Neuron (in vitro differentiated cells): ENCODE results near the gene KCNIP2.

ENCODE experiments used
- H2AFZ ChIP-seq: one replicate; pipeline ENCODE4 v1.6.1; 2013; ENCODE audit warnings: low read depth, mild to moderate bottlenecking, inconsistent platforms, low read length, moderate library complexity
- H3K27me3 ChIP-seq: one replicate; pipeline ENCODE4 v1.6.1; 2013; ENCODE audit warnings: low read length; ENCODE audit not compliant: insufficient read depth
- H3K36me3 ChIP-seq: one replicate; pipeline ENCODE4 v1.6.1; 2013; ENCODE audit warnings: low read length; ENCODE audit not compliant: insufficient read depth
- H3K4me1 ChIP-seq: one replicate; pipeline ENCODE4 v1.6.1; 2013; ENCODE audit warnings: low read length; ENCODE audit not compliant: insufficient read depth
- H3K4me3 ChIP-seq: 2 replicates; pipeline ENCODE4 v1.5.1; 2013; ENCODE audit warnings: mild to moderate bottlenecking, low read length, moderate library complexity
- H3K9me3 ChIP-seq: one replicate; pipeline ENCODE4 v1.6.1; 2013; ENCODE audit warnings: low read length

KCNIP2 gene

GRCh38 chr10:101840741-101841453 is 2.7 kb downstream of the KCNIP2 start:
- no peaks in the 10 kb centered on the region for H3K9me3 ChIP-seq
- H3K36me3 ChIP-seq, result peaks cover 3% of the 10 kb centered on the region
- no peaks in the 10 kb centered on the region for H3K27me3 ChIP-seq
- H3K4me1 ChIP-seq, result peaks cover 21% of the 10 kb centered on the region
- H3K4me3 ChIP-seq, result peak overlapping the region; percentile 16
- no peak overlapping the region for H2AFZ ChIP-seq

- Histone ChIP-seq H3K4me1 (peaks cover 24% of the 10 kb centered on the region), H3K4me3 (peak overlapping the region; percentile 36), H3K36me3 (no peaks in the 10 kb centered on the region), H3K27me3 (no peaks in the 10 kb centered on the region), H3K9me3 (no peaks in the 10 kb centered on the region), H2AFZ (no peak overlapping the region)
These were observed 3.4 kb downstream of the KCNIP2 start for GRCh38 chr10:101840102-101840684.

- no peaks in the 10 kb centered on the region for H3K36me3 ChIP-seq
- no peaks in the 10 kb centered on the region for H3K9me3 ChIP-seq
- peaks cover 27% of the 10 kb centered on the region for H3K4me1 ChIP-seq
- no peak overlapping the region for H2AFZ ChIP-seq
- H3K4me3 ChIP-seq, result peak overlapping the region; percentile 42
- no peaks in the 10 kb centered on the region for H3K27me3 ChIP-seq
These were observed 4.1 kb downstream of the KCNIP2 start for GRCh38 chr10:101839416-101840063.

GRCh38 chr10:101839002-101839401 is 4.6 kb downstream of the KCNIP2 start:
- no peaks in the 10 kb centered on the region for H3K9me3 ChIP-seq
- peaks cover 27% of the 10 kb centered on the region for H3K4me1 ChIP-seq
- H3K27me3 ChIP-seq, result no peaks in the 10 kb centered on the region
- H3K4me3 ChIP-seq, result no peak overlapping the region
- H2AFZ ChIP-seq, result no peak overlapping the region
- no peaks in the 10 kb centered on the region for H3K36me3 ChIP-seq

- Histone ChIP-seq H2AFZ (no peak overlapping the region), H3K4me3 (no peak overlapping the region), H3K36me3 (no peaks in the 10 kb centered on the region), H3K27me3 (no peaks in the 10 kb centered on the region), H3K4me1 (peaks cover 27% of the 10 kb centered on the region), H3K9me3 (no peaks in the 10 kb centered on the region)
These were observed 5.1 kb downstream of the KCNIP2 start for GRCh38 chr10:101838416-101838970.

- Histone ChIP-seq H3K4me1 (peaks cover 27% of the 10 kb centered on the region), H3K27me3 (no peaks in the 10 kb centered on the region), H3K9me3 (no peaks in the 10 kb centered on the region), H2AFZ (no peak overlapping the region), H3K36me3 (no peaks in the 10 kb centered on the region), H3K4me3 (no peak overlapping the region)
These were observed 5.9 kb downstream of the KCNIP2 start for GRCh38 chr10:101837748-101838147.

- Histone ChIP-seq H3K27me3 (no peaks in the 10 kb centered on the region), H3K36me3 (no peaks in the 10 kb centered on the region), H3K4me1 (peaks cover 22% of the 10 kb centered on the region), H3K9me3 (no peaks in the 10 kb centered on the region), H2AFZ (no peak overlapping the region), H3K4me3 (no peak overlapping the region)
These were observed 8.2 kb downstream of the KCNIP2 start for GRCh38 chr10:101835362-101835761.

GRCh38 chr10:101834341-101834740 is 9.3 kb downstream of the KCNIP2 start:
- H3K27me3 ChIP-seq, result no peaks in the 10 kb centered on the region
- H3K4me1 ChIP-seq, result peaks cover 12% of the 10 kb centered on the region
- no peak overlapping the region for H3K4me3 ChIP-seq
- no peak overlapping the region for H2AFZ ChIP-seq
- H3K36me3 ChIP-seq, result no peaks in the 10 kb centered on the region
- no peaks in the 10 kb centered on the region for H3K9me3 ChIP-seq

GRCh38 chr10:101833466-101833865 is 10.1 kb downstream of the KCNIP2 start:
- Histone ChIP-seq H3K4me1 (peaks cover 8% of the 10 kb centered on the region), H2AFZ (no peak overlapping the region), H3K9me3 (no peaks in the 10 kb centered on the region), H3K4me3 (no peak overlapping the region), H3K36me3 (peaks cover 2% of the 10 kb centered on the region), H3K27me3 (no peaks in the 10 kb centered on the region)

- H3K27me3 ChIP-seq, result no peaks in the 10 kb centered on the region
- peaks cover 6% of the 10 kb centered on the region for H3K4me1 ChIP-seq
- H3K36me3 ChIP-seq, result peaks cover 3% of the 10 kb centered on the region
- H3K9me3 ChIP-seq, result no peaks in the 10 kb centered on the region
- no peak overlapping the region for H2AFZ ChIP-seq
- H3K4me3 ChIP-seq, result no peak overlapping the region
These were observed 11.3 kb downstream of the KCNIP2 start for GRCh38 chr10:101832325-101832771.

GRCh38 chr10:101831169-101831811 is 12.3 kb downstream of the KCNIP2 start:
- Histone ChIP-seq H3K9me3 (no peaks in the 10 kb centered on the region), H3K4me3 (no peak overlapping the region), H2AFZ (no peak overlapping the region), H3K36me3 (peaks cover 3% of the 10 kb centered on the region), H3K4me1 (peaks cover 6% of the 10 kb centered on the region), H3K27me3 (no peaks in the 10 kb centered on the region)

GRCh38 chr10:101830322-101831168 is 13.1 kb downstream of the KCNIP2 start:
- Histone ChIP-seq H2AFZ (no peak overlapping the region), H3K9me3 (no peaks in the 10 kb centered on the region), H3K36me3 (peaks cover 3% of the 10 kb centered on the region), H3K27me3 (no peaks in the 10 kb centered on the region), H3K4me3 (no peak overlapping the region), H3K4me1 (peaks cover 6% of the 10 kb centered on the region)
